Measurements from ENCODE around the gene ZFP69. TPM values are rescaled to one million over a fixed set of nuclear protein-coding genes. Genes with fewer than 3 reads are reported as not detected.
"Not testable (repeated sequence)": the region's sequence is repeated elsewhere in the genome, so short reads cannot be mapped to it uniquely, and the experiment has no call there.

Gene ZFP69
- total RNA-seq, 6 experiments from 2014 or later, result 0.17 to 2.2 (median 2.0) TPM

- Mint-ChIP-seq H3K4me3 (peak overlapping the region; percentile 85), H3K27ac (no peak overlapping the region), H3K4me1 (ENCODE audit: low read depth) (peaks cover 8% of the 10 kb centered on the region; the same call in 1 of the 2 replicates), H3K36me3 (ENCODE audit: low read depth) (peaks cover 64% of the 10 kb centered on the region), H3K27me3 (ENCODE audit: insufficient read depth) (peaks cover 11% of the 10 kb centered on the region), H3K9me3 (peaks cover 86% of the 10 kb centered on the region)
- no peak for DNase-seq
- TF ChIP-seq CTCF (IDR thresholded peaks at IDR 0.05), result no peak
These were observed 1.2 kb downstream of the ZFP69 start for GRCh38 chr1:40478276-40478675.

GRCh38 chr1:40479156-40479555 lies 2.1 kb downstream of the ZFP69 start:
- Mint-ChIP-seq H3K9me3 (peaks cover 83% of the 10 kb centered on the region), H3K27ac (no peak overlapping the region), H3K27me3 (ENCODE audit: insufficient read depth) (peaks cover 11% of the 10 kb centered on the region), H3K36me3 (ENCODE audit: low read depth) (peaks cover 68% of the 10 kb centered on the region), H3K4me1 (ENCODE audit: low read depth) (peaks cover 8% of the 10 kb centered on the region; the same call in 1 of the 2 replicates), H3K4me3 (no peak overlapping the region)
- DNase-seq, result no peak
- no peak for TF ChIP-seq CTCF (IDR thresholded peaks at IDR 0.05)

GRCh38 chr1:40495315-40495903 lies 18.3 kb downstream of the ZFP69 start:
- no peaks in the 10 kb centered on the region for H3K27me3 Mint-ChIP-seq (ENCODE audit: insufficient read depth)
- no peak for DNase-seq
- H3K9me3 Mint-ChIP-seq, result peaks cover 87% of the 10 kb centered on the region
- peaks cover 80% of the 10 kb centered on the region for H3K36me3 Mint-ChIP-seq (ENCODE audit: low read depth)
- no peak overlapping the region for H3K27ac Mint-ChIP-seq
- H3K4me1 Mint-ChIP-seq (ENCODE audit: low read depth), result no peaks in the 10 kb centered on the region
- no peak overlapping the region for H3K4me3 Mint-ChIP-seq
- TF ChIP-seq CTCF (IDR thresholded peaks at IDR 0.05), result no peak

- H3K27me3 Mint-ChIP-seq (ENCODE audit: insufficient read depth), result not testable (repeated sequence)
These were observed 25.6 kb downstream of the ZFP69 start for GRCh38 chr1:40502651-40503050.

GRCh38 chr1:40507973-40508372 lies 30.9 kb downstream of the ZFP69 start:
- Mint-ChIP-seq H3K27ac (peak overlapping the region; percentile 79), H3K36me3 (ENCODE audit: low read depth) (peaks cover 58% of the 10 kb centered on the region), H3K27me3 (ENCODE audit: insufficient read depth) (no peaks in the 10 kb centered on the region), H3K9me3 (peaks cover 66% of the 10 kb centered on the region), H3K4me1 (ENCODE audit: low read depth) (peaks cover 9% of the 10 kb centered on the region), H3K4me3 (peak overlapping the region; percentile 91)
- no peak for TF ChIP-seq CTCF (IDR thresholded peaks at IDR 0.05)
- no peak for DNase-seq

More at GRCh38 chr1:40502651-40503050, 25.6 kb downstream of the ZFP69 start:
- Mint-ChIP-seq H3K9me3 (peaks cover 89% of the 10 kb centered on the region), H3K36me3 (ENCODE audit: low read depth) (peaks cover 75% of the 10 kb centered on the region)
- H3K4me3 Mint-ChIP-seq; H3K4me1 Mint-ChIP-seq (ENCODE audit: low read depth); H3K27ac Mint-ChIP-seq; DNase-seq: not testable (repeated sequence)

GRCh38 chr1:40508375-40509341 lies 31.6 kb downstream of the ZFP69 start, which contains the start of gene EXO5:
Gene EXO5, plus strand, starts transcription at chr1:40508767. Its CDS starts 5,778 bp downstream, at chr1:40514545.
- no peak for TF ChIP-seq CTCF (IDR thresholded peaks at IDR 0.05)
- Mint-ChIP-seq H3K4me3 (peak within 1 kb of the TSS; percentile 91), H3K36me3 (ENCODE audit: low read depth) (peaks cover 52% of the 10 kb centered on the region), H3K4me1 (ENCODE audit: low read depth) (peaks cover 9% of the 10 kb centered on the region), H3K9me3 (peaks cover 59% of the 10 kb centered on the region), H3K27me3 (ENCODE audit: insufficient read depth) (no peaks in the 10 kb centered on the region), H3K27ac (peak within 1 kb of the TSS; percentile 79)
- peak; percentile 69 for DNase-seq
